CD4-positive, alpha-beta T cell treated with Interleukin-10 for 1 hour (primary cell): ENCODE results near the gene RASAL2.
A peak's percentile ranks its signal among the peaks of the same experiment; 100 is the strongest.
"Not testable (repeated sequence)": the region's sequence is repeated elsewhere in the genome, so short reads cannot be mapped to it uniquely, and the experiment has no call there.

Source experiments
- DNase-seq: peaks from one replicate; pipeline ENCODE4 v3.0.0-alpha.2; 2020

RASAL2 gene

GRCh38 chr1:178301141-178301540, 207.2 kb downstream of the RASAL2 start:
- DNase-seq, result no peak

- no peak for DNase-seq
These were observed 213.4 kb downstream of the RASAL2 start for GRCh38 chr1:178307264-178307663.

- no peak for DNase-seq
These were observed 214.5 kb downstream of the RASAL2 start for GRCh38 chr1:178308438-178308837.

GRCh38 chr1:178310685-178311105, 216.8 kb downstream of the RASAL2 start:
- DNase-seq, result peak; percentile 42

GRCh38 chr1:178311164-178311563, 217.3 kb downstream of the RASAL2 start:
- no peak for DNase-seq

- DNase-seq, result not testable (repeated sequence)
These were observed 226.5 kb downstream of the RASAL2 start for GRCh38 chr1:178320280-178320982.

- DNase-seq, result no peak
These were observed 229.2 kb downstream of the RASAL2 start for GRCh38 chr1:178323067-178323466.

GRCh38 chr1:178324003-178324402, 230.1 kb downstream of the RASAL2 start:
- DNase-seq, result no peak

- no peak for DNase-seq
These were observed 234.8 kb downstream of the RASAL2 start for GRCh38 chr1:178328728-178329127.

- DNase-seq, result no peak
These were observed 236.2 kb downstream of the RASAL2 start for GRCh38 chr1:178330153-178330552.

GRCh38 chr1:178330848-178331497, 237.1 kb downstream of the RASAL2 start:
- DNase-seq, result no peak

GRCh38 chr1:178335426-178335825, 241.5 kb downstream of the RASAL2 start:
- no peak for DNase-seq

GRCh38 chr1:178337091-178337706, 243.3 kb downstream of the RASAL2 start:
- no peak for DNase-seq

GRCh38 chr1:178339834-178340233, 245.9 kb downstream of the RASAL2 start:
- no peak for DNase-seq

GRCh38 chr1:178341261-178341956, 247.5 kb downstream of the RASAL2 start:
- no peak for DNase-seq

GRCh38 chr1:178342745-178343144, 248.8 kb downstream of the RASAL2 start:
- no peak for DNase-seq

- no peak for DNase-seq
These were observed 250.7 kb downstream of the RASAL2 start for GRCh38 chr1:178344513-178345091.

- DNase-seq, result no peak
These were observed 251.3 kb downstream of the RASAL2 start for GRCh38 chr1:178345238-178345637.

- DNase-seq, result no peak
These were observed 251.9 kb downstream of the RASAL2 start for GRCh38 chr1:178345807-178346206.

- no peak for DNase-seq
These were observed 255.9 kb downstream of the RASAL2 start for GRCh38 chr1:178349801-178350200.

- not testable (repeated sequence) for DNase-seq
These were observed 258.0 kb downstream of the RASAL2 start for GRCh38 chr1:178351911-178352310.

- DNase-seq, result no peak
These were observed 259.0 kb downstream of the RASAL2 start for GRCh38 chr1:178352790-178353416.

GRCh38 chr1:178353524-178353923, 259.6 kb downstream of the RASAL2 start:
- DNase-seq, result no peak
